Breast epithelium (tissue), 3 donors: ENCODE data around the gene LGR4.

Experiments used
- CTCF ChIP-seq, 3 donors: fragments of 450-650 bp; IDR thresholded peaks; one replicate each; pipeline ENCODE4 v1.5.1; 2016 to 2017; ENCODE audit warnings: antibody characterized with exemption in 3 of 3, mild to moderate bottlenecking in 3 of 3, moderate library complexity in 3 of 3
- POLR2A ChIP-seq: fragments of 450-650 bp; IDR thresholded peaks from one replicate; pipeline ENCODE4 v1.6.1; 2016; ENCODE audit warnings: antibody characterized with exemption, mild to moderate bottlenecking, moderate library complexity

- TF ChIP-seq CTCF (IDR thresholded peaks at IDR 0.05) (no peak), POLR2A (no peak)
These were observed 70.7 kb downstream of the LGR4 start for GRCh38 chr11:27401833-27402316.
